Activated CD8-positive, alpha-beta T cell treated with anti-CD3 and anti-CD28 coated beads for 36 hours (primary cell): ENCODE data around the gene NCAPG2. TPM values are rescaled to one million over a fixed set of nuclear protein-coding genes. Genes with fewer than 3 reads are reported as not detected.

Experiments
- ATAC-seq: fragments of 200-7000 bp; cut with Tn5 transposase; one replicate; pipeline ENCODE4 v1.10.0; 2021; ENCODE audit warnings: mild to moderate bottlenecking, moderate library complexity
- CTCF ChIA-PET: fragments of 350-600 bp; sonication (Branson Sonifier 250); formaldehyde crosslinking; loops from one replicate; lab custom pipeline; 2021; ENCODE audit warnings: antibody characterized with exemption; lab: Charles Lee
- POLR2A ChIA-PET: fragments of 350-600 bp; sonication (Branson Sonifier 250); formaldehyde crosslinking; loops from one replicate; lab custom pipeline; 2021; ENCODE audit warnings: antibody characterized with exemption; lab: Charles Lee
- DNase-seq: peaks from one replicate; pipeline ENCODE4 v3.0.0-alpha.2; 2020
- H3K27ac Mint-ChIP-seq: one replicate; pipeline ENCODE4 v1.8.0; 2021; ENCODE audit warnings: mild to moderate bottlenecking, mixed read lengths
- H3K27me3 Mint-ChIP-seq: one replicate; pipeline ENCODE4 v1.8.0; 2021; ENCODE audit warnings: mixed read lengths
- H3K36me3 Mint-ChIP-seq: one replicate; pipeline ENCODE4 v1.8.0; 2021; ENCODE audit warnings: low read depth, mixed read lengths
- H3K4me1 Mint-ChIP-seq: one replicate; pipeline ENCODE4 v1.8.0; 2021; ENCODE audit warnings: low read depth, mixed read lengths
- H3K4me3 Mint-ChIP-seq: one replicate; pipeline ENCODE4 v1.8.0; 2021; ENCODE audit warnings: mild to moderate bottlenecking, moderate library complexity, mixed read lengths
- H3K9me3 Mint-ChIP-seq: one replicate; pipeline ENCODE4 v1.8.0; 2021; ENCODE audit warnings: mixed read lengths
- CTCF ChIP-seq: fragments of 200-600 bp; IDR thresholded peaks from one replicate; pipeline ENCODE4 v1.8.0; 2022; ENCODE audit warnings: antibody characterized with exemption, mild to moderate bottlenecking
- intact Hi-C: fragments of 100-400 bp; cut with micrococcal nuclease; formaldehyde crosslinking; loops from one replicate; pipeline ENCODE4 v1.10.0; 2022
- total RNA-seq, 2 experiments: library from RNA; stranded (reverse); gene quantifications; one replicate each; pipeline ENCODE4 v1.2.3, GENCODE V29; 2021

NCAPG2 gene
- total RNA-seq, 2 experiments from 2014 or later: 108 to 113 TPM

GRCh38 chr7:158650821-158651225 lies 53.8 kb downstream of the NCAPG2 start:
- ATAC-seq (no peak), DNase-seq (no peak)
- Mint-ChIP-seq H3K9me3 (no peaks in the 10 kb centered on the region), H3K4me3 (no peak overlapping the region), H3K36me3 (peaks cover 53% of the 10 kb centered on the region), H3K27ac (no peak overlapping the region), H3K27me3 (no peaks in the 10 kb centered on the region), H3K4me1 (peaks cover 8% of the 10 kb centered on the region)
- ChIA-PET POLR2A (interaction anchor here (1.0 kb wide), 1 partner anchor 45 kb away, joined by 4 read pairs; no protein-coding TSS in a partner anchor), CTCF (no interaction called here)
- TF ChIP-seq CTCF: no peak
- intact Hi-C loops: no loop called here

- no peak for TF ChIP-seq CTCF
- Mint-ChIP-seq H3K27me3 (no peaks in the 10 kb centered on the region), H3K4me1 (no peaks in the 10 kb centered on the region), H3K4me3 (no peak overlapping the region), H3K27ac (no peak overlapping the region), H3K9me3 (no peaks in the 10 kb centered on the region), H3K36me3 (peaks cover 54% of the 10 kb centered on the region)
- ATAC-seq (no peak), DNase-seq (no peak)
- ChIA-PET CTCF (interaction anchor here (0.5 to 1.1 kb wide), 2 partner anchors 26 to 251 kb away, joined by 3 to 4 read pairs; no protein-coding TSS in a partner anchor), POLR2A (interaction anchor here (0.5 to 1.0 kb wide), 3 partner anchors 31 to 87 kb away, joined by 3 to 4 read pairs (median 3); no protein-coding TSS in a partner anchor)
- intact Hi-C loops: no loop called here
These were observed 55.3 kb downstream of the NCAPG2 start for GRCh38 chr7:158649279-158649678.

- H3K36me3 Mint-ChIP-seq: peaks cover 54% of the 10 kb centered on the region
- CTCF ChIA-PET: interaction anchor here (1.1 kb wide), 1 partner anchor 26 kb away, joined by 3 read pairs; no protein-coding TSS in a partner anchor
- no peak for ATAC-seq
- POLR2A ChIA-PET: interaction anchor here (0.8 kb wide), 1 partner anchor 88 kb away, joined by 3 read pairs; no protein-coding TSS in a partner anchor
- no peak overlapping the region for H3K27ac Mint-ChIP-seq
- DNase-seq: no peak
- intact Hi-C loops: no loop called here
- no peaks in the 10 kb centered on the region for H3K27me3 Mint-ChIP-seq
- no peaks in the 10 kb centered on the region for H3K4me1 Mint-ChIP-seq
- no peaks in the 10 kb centered on the region for H3K9me3 Mint-ChIP-seq
- no peak overlapping the region for H3K4me3 Mint-ChIP-seq
- TF ChIP-seq CTCF: no peak
These were observed 55.8 kb downstream of the NCAPG2 start for GRCh38 chr7:158648787-158649186.

- Mint-ChIP-seq H3K4me3 (no peak overlapping the region), H3K36me3 (peaks cover 58% of the 10 kb centered on the region), H3K27me3 (no peaks in the 10 kb centered on the region), H3K4me1 (no peaks in the 10 kb centered on the region), H3K27ac (no peak overlapping the region), H3K9me3 (no peaks in the 10 kb centered on the region)
- ChIA-PET CTCF (interaction anchor here (0.9 to 2.4 kb wide), 3 partner anchors 29 to 154 kb away, joined by 3 to 8 read pairs (median 4); no protein-coding TSS in a partner anchor), POLR2A (no interaction called here)
- ATAC-seq: no peak
- intact Hi-C loops: no loop called here
- DNase-seq: no peak
- no peak for TF ChIP-seq CTCF
These were observed 56.4 kb downstream of the NCAPG2 start for GRCh38 chr7:158648168-158648567.

GRCh38 chr7:158647475-158647792 lies 57.2 kb downstream of the NCAPG2 start:
- H3K9me3 Mint-ChIP-seq: no peaks in the 10 kb centered on the region
- no peaks in the 10 kb centered on the region for H3K27me3 Mint-ChIP-seq
- H3K27ac Mint-ChIP-seq: no peak overlapping the region
- TF ChIP-seq CTCF: peak; percentile 3
- CTCF ChIA-PET: interaction anchor here (0.6 to 2.4 kb wide), 7 partner anchors 9 to 246 kb away, joined by 3 to 8 read pairs (median 4); no protein-coding TSS in a partner anchor
- no peaks in the 10 kb centered on the region for H3K4me1 Mint-ChIP-seq
- H3K36me3 Mint-ChIP-seq: peaks cover 62% of the 10 kb centered on the region
- no peak for DNase-seq
- intact Hi-C loops: no loop called here
- no peak for ATAC-seq
- H3K4me3 Mint-ChIP-seq: no peak overlapping the region
- POLR2A ChIA-PET: interaction anchor here (0.7 kb wide), 1 partner anchor 84 kb away, joined by 4 read pairs; no protein-coding TSS in a partner anchor
